Measurements from ENCODE around the gene ARHGEF10L.

ARHGEF10L gene

DNA sequence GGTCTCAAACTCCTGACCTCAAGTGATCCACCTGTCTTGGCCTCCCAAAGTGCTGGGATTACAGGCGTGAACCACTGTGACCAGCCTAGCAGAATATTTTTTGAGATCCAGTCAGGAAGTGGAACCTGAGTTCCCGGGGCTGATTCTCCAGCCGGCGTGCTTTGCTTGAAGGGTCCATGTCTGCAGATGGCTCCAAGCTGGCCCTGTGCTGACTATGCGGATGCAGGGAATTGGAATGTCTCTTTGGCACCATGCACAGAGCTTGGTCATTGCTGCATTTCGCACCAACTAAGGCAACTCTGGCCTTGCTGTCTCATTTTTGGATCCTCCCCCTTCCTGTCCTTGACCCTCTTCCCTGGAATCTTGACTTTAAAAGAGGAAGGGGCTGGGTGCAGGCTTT, 28.1 kb downstream of the ARHGEF10L start:
- DNase-seq (ENCODE audit: low read depth, low spot score), result no peak

- no peak for DNase-seq (ENCODE audit: low read depth, low spot score)
Measured at GRCh38 chr1:17568014-17568900, 28.8 kb downstream of the ARHGEF10L start.

DNA sequence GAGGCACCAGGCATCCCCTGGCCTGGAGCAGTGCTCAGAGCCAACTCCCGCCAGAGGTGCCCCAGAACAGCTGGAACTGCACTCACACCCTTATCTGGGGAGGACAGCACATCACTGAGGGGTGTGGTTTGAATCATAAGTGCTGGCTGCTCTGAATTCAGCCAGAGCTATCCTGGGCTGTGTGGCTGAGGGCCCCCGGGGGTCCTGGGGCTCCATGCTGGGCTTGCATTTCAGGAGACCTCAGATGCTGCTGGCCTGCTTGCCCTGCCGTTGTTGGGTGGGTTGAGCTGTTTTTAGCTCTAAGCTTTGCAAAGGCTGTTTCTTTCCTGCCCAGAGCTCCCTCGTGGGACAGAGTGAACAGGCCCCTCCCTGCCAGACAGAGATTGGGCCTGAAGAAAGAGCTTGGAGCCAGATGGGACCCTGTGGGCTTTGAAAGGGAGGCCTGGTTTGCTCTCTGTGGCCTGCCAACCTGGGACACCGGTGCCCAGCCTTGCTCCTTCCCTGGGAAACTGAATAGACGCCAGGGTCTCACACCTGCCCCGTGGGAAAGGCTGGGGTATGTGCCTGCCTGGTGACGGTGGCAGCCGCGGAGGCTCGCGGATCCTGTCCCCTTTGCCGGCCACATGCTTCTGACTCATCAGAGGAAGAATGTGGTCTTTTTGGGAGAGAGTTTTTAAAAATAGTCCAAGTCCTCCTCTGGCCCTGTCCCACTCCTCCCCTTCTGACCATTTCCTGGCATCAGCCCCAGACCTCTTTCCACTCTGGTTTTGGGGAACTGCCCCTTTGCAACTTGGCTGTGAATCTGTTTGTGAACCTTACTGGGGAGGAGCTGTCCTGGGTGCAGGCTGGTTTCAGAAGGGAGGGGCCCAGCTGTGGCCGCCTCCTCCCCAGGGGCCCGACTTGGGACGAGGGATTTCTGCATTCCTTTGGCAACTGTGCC, 30.0 kb downstream of the ARHGEF10L start:
- DNase-seq (ENCODE audit: low read depth, low spot score), result no peak

DNA sequence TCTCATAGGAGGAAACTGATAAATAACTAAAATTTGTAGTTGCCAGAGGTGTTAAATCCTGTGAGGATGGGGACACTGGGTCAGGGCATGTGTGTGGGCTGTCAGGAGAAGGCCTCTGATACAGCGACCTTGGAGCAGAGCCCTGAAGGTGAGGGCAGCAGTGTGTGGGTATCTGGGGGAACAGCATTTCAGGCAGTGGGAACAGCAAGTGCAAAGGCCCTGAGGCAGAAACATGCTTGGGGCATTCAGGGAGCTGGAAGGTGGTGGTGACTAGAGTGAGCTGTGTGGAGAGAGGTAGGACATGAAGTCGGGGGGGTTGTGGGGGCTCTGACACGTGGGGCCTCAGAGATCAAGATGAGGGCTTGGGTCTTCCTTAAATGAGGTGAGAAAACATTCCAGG, 30.7 kb downstream of the ARHGEF10L start:
- no peak for DNase-seq (ENCODE audit: low read depth, low spot score)

DNA sequence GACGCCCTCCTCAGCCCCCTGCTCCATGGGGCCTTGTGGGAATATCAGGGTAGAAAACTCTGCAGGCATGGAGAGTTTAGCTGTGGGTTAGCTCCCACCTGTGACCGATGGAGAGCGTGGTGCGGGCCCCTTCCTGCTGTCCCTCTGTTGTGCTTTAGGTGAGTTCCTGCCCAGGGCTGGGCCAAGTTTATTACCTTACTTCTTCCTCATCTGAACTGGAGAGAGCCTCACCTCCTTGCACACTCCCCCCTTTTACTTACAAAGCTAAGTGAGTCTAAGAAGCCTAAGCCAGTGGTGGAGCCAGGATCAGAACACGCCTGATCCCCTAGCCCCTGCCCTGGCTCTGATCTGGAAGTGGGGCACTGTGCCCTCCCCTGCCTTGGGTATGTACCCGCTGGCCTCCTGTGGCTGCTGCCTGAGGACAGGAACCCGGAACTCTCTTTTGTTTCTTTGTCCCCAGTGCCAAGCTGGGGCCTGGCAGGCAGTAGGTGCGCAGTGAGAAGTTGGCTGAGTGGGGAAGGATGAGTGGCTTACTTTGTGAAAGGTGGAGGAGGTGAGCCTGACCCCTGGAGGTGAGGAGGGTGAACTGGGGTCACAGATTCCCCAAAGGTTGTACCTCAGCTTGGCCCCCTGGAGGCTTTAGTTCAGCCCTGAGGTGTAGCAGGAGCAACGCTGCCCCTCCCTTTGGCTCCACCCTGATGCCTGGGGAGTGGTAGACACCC, 32.9 kb downstream of the ARHGEF10L start:
- no peak for DNase-seq (ENCODE audit: low read depth, low spot score)

GRCh38 chr1:17573518-17574041, 34.1 kb downstream of the ARHGEF10L start:
- no peak for DNase-seq (ENCODE audit: low read depth, low spot score)

DNA sequence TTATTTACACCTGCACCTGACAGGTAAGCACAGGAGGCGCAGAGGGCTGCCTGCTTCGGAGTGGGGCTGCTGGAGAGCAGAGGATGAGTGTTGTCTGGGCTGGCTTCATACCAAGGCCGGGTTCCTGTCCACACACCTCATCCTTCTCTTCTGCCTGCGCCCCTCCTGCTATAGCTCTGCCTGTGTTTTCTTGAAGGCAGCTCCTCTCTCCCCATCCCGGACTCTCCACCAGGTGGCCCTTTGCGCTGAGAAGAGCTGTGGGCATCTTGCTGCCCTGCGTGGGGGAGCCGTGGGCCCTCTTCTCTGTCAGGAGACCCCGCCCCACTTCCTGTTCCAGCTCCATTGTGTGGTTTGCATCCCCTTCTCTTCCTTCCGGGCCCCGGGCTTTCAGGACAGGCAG, 35.0 kb downstream of the ARHGEF10L start:
- no peak for DNase-seq (ENCODE audit: low read depth, low spot score)

DNA sequence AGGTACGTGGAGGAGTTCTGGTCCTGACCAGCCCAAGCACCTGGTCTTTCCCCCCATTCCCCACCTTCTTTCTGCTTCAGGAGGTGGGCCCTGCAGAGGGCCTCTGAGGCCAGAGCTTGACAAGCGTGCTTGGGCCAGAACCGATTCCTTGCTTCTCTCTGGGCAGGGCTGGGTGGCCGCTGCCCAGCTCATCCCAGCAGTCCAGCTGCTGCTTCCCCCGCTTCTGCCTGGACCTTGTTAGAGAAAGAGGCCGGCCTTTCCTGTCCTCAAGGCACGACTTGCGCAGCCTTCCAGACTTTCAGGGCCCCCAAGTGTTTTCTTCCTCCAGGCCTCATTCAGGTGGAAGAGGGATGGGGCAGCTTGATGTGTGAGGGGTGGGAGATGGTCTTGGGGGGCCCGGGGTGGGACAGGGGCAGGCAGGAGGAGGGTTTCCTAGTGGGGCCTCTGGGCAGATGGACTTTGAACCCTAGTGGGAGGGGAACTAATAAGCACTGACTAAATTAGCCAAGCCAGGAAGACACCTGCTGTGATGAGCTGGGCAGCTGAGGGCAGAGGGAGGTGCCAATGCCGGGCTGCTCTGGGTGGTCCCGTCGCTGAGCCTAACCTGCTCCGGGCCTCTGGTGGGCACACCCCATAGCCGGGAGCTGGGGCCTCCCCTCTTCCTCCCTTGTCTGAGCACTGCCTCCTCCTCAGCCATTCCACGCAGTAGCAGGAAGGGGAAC, 36.5 kb downstream of the ARHGEF10L start:
- no peak for DNase-seq (ENCODE audit: low read depth, low spot score)

DNA sequence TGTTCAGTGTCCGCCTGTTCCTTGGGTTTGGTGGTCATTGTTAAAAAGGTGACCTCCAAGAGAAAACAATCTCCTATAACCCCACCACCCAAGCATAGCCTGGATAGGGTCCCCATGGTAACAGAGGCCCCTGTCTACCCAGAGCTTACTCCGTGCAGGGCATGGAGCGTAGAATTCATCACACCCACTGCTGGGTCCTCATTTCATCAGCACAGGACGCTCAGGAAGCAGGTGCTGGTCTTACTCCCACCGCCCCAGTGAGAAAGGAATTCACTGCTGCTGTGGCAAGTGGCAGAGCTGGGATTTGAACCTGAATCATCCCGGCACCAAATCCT, 37.0 kb downstream of the ARHGEF10L start:
- DNase-seq (ENCODE audit: low read depth, low spot score), result no peak

- DNase-seq (ENCODE audit: low read depth, low spot score), result no peak
Measured at GRCh38 chr1:17577907-17578297, 38.4 kb downstream of the ARHGEF10L start.

DNA sequence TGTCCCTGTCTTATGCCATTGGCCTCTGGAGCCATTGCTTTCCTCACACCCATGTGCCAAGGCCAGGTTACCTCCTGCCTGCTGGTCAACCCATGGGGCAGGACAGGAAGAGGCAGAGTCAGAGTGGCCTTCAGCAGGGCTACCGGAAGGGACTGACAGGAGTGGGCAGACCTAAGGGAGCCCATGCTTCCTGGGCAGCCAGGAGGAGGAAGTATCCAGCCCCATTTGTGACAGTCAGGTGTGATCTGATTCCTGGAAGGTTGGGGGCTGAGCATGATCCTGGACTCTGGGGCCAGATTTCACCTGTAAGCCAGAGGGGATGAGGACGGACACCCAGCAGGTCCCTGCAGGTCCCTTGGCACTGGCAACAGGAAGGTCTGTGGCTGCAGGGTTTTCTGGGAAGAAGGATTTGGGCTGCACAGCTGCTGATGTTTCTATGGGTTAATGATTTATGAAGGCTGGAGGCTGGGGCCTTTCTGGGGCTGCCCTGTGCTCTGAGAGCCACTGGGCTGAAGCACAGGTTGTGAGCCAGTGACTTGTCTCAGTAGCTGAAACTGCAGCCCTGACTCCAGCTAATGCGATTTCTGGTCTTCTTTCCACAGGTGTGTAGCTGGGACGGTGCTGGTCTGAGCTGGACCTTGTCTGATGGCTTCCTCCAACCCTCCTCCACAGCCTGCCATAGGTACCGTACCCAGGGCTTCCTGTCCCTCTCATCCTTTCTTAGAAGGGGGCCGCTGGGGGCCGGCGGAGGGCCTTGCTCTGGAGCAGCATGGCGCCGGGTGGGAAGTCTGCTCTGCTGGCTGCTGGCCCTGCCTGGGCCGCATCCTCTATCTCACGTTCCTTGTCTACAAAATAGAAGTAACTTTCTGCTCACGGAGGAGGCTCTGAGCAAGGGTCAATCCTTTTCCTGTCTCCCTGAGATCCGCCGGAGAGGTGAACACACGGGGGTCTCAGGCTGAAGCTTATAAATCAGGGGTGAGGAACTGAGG, 40.7 kb downstream of the ARHGEF10L start:
- DNase-seq (ENCODE audit: low read depth, low spot score), result no peak

DNA sequence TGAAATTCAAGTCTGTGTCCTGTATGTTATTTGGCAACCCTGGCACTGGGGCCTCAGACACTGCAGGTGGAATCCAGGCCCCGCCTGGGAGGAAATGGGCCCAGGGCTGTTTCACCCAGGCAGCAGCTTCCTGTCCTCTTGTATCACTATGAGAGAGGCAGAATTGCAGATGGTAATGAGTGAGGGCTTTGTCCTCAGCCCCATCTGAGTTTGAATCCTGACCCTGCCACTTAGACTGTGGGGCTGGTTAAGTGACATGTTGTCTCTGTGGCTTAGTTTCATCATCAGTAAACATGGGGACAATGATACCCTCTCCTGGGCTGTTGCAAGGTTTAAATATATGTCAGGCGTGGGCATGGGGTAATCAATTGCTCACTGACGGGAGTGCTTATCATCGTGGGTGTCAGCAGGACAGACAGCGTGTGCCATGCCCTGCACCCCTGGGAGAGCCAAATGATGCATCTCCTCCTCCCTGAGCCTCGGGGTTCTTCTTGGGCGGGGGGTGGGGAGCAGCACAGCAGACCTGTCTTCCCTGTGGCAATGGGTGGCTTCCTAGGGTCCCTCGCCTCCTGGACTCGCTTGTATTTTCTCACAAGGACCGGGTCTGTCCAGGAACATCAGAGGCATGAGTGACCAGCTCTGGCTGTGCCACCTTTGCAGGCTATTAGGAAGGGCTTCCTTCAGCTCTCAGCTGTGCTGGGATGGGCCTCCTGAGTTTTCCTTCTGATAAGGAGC, 42.1 kb downstream of the ARHGEF10L start:
- no peak for DNase-seq (ENCODE audit: low read depth, low spot score)

- DNase-seq (ENCODE audit: low read depth, low spot score), result no peak
Measured at GRCh38 chr1:17582124-17582774, 42.8 kb downstream of the ARHGEF10L start.

DNA sequence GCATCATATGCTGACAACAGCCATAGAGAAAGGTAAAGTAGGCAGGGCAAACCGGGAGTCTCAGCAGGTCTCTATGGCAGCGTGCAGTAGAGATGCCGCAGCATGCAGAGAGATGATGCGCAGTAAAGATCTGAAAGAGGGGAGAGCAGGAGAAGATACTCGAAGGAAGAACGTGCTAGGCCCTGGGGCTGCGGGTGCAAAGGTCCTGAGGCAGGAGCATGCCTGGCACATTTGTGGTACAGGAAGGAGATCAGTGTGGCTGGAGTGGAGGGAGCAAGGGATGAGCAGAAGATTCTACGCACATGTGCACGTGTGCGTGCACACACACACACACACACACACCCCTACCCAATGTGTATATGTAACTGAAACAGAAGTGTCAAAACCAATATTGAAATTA, 45.0 kb downstream of the ARHGEF10L start:
- DNase-seq (ENCODE audit: low read depth, low spot score), result no peak

DNA sequence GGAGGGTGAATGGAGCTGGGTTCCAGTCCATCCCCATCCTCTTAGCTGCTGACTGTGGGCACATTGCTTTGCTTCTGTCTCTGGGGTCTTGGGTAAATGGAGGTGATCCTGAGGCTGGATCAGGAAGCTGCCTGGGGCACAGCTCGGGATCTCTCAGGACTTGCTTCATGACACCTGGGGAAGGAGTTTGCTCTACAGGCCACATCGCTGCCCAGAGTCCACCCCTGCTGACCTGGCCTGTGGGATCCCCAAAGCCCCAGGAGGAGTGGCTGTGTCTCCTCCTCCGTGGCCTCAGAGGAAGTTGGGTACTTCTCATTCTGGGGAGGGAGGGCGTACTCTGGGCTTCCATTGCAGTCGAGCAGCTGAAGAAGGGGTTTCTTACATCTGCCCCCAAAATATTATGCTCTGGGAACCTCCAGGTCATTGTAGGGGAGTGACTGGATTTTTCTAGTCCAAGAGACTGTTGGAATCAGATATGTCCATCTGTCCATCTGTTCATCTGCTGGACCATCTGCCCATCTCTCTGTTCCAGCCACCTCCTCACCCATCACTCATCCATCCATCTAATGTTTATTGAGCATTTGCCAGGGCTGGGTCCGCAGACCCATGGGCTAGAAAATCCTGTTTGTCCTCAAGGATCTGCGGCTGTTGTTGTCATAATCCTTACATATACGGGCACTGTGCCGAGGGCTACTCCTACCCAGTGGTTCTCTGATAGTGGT, 45.9 kb downstream of the ARHGEF10L start:
- DNase-seq (ENCODE audit: low read depth, low spot score), result no peak

GRCh38 chr1:17586172-17586964, 46.9 kb downstream of the ARHGEF10L start:
- no peak for DNase-seq (ENCODE audit: low read depth, low spot score)

DNA sequence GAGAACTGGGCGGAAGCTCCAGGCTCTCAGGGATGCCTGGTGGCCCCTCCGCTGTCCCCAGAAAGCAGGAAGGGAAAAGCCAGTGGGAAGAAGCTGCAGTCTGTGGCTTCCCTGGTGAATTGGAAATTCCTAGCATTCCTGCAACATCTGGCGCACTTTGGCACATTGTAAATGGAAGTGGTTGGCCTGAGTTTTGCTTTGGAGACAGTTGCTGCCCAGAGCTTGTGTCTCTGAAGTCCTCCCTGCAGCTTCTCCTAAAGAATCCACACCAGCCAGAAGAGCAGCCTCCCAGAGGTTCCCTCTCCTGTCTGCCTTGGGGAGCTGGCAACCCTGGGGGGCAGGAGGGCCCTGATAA, 48.2 kb downstream of the ARHGEF10L start:
- no peak for DNase-seq (ENCODE audit: low read depth, low spot score)

All from activated CD4-positive, CD25-positive, alpha-beta regulatory T cell treated with anti-CD3 and anti-CD28 coated beads, Interleukin-2, amount 50 U/mL, for 16 hours (primary cell).